ENCODE data around the gene ELN.

ELN gene

GRCh38 chr7:74092964-74093471 is 65.0 kb downstream of the ELN start:
- ChIA-PET CTCF (interaction anchor here (1.0 to 1.3 kb wide), 2 partner anchors 19 to 24 kb away, joined by 3 read pairs; no protein-coding TSS in a partner anchor), POLR2A (interaction anchor here (0.5 to 0.6 kb wide), 2 partner anchors 113 to 289 kb away, joined by 3 to 4 read pairs; no protein-coding TSS in a partner anchor)
- DNase-seq (ENCODE audit: extremely low spot score), result peak; percentile 87
- TF ChIP-seq CTCF (IDR thresholded peaks at IDR 0.05; ENCODE audit: control extremely low read depth, extremely low read depth, low read depth, missing control alignments), result no peak

GRCh38 chr7:74093671-74094223 is 65.8 kb downstream of the ELN start:
- CTCF ChIA-PET, result interaction anchor here (1.0 to 1.3 kb wide), 2 partner anchors 18 to 25 kb away, joined by 3 read pairs; no protein-coding TSS in a partner anchor
- no peak for TF ChIP-seq CTCF (IDR thresholded peaks at IDR 0.05; ENCODE audit: control extremely low read depth, extremely low read depth, low read depth, missing control alignments)
- POLR2A ChIA-PET, result interaction anchor here (0.6 kb wide), 1 partner anchor 113 kb away, joined by 3 read pairs; no protein-coding TSS in a partner anchor
- DNase-seq (ENCODE audit: extremely low spot score), result no peak

- POLR2A ChIA-PET, result no interaction called here
- TF ChIP-seq CTCF (IDR thresholded peaks at IDR 0.05; ENCODE audit: control extremely low read depth, extremely low read depth, low read depth, missing control alignments), result no peak
- DNase-seq (ENCODE audit: extremely low spot score), result peak; percentile 81
- CTCF ChIA-PET, result interaction anchor here (0.9 to 1.0 kb wide), 2 partner anchors 11 to 26 kb away, joined by 3 read pairs; partner anchors contain the start of gene LIMK1
These were observed 66.5 kb downstream of the ELN start for GRCh38 chr7:74094224-74095101.

- TF ChIP-seq CTCF (IDR thresholded peaks at IDR 0.05; ENCODE audit: control extremely low read depth, extremely low read depth, low read depth, missing control alignments), result no peak
- CTCF ChIA-PET, result no interaction called here
- DNase-seq (ENCODE audit: extremely low spot score), result no peak
- POLR2A ChIA-PET, result no interaction called here
These were observed 67.2 kb downstream of the ELN start for GRCh38 chr7:74095135-74095534.

- no peak for DNase-seq (ENCODE audit: extremely low spot score)
- POLR2A ChIA-PET, result no interaction called here
- CTCF ChIA-PET, result interaction anchor here (1.4 kb wide), 1 partner anchor 11 kb away, joined by 3 read pairs; no protein-coding TSS in a partner anchor
- TF ChIP-seq CTCF (IDR thresholded peaks at IDR 0.05; ENCODE audit: control extremely low read depth, extremely low read depth, low read depth, missing control alignments), result no peak
These were observed 70.1 kb downstream of the ELN start for GRCh38 chr7:74097937-74098614.

GRCh38 chr7:74099031-74099430 is 71.1 kb downstream of the ELN start:
- DNase-seq (ENCODE audit: extremely low spot score), result no peak
- no peak for TF ChIP-seq CTCF (IDR thresholded peaks at IDR 0.05; ENCODE audit: control extremely low read depth, extremely low read depth, low read depth, missing control alignments)
- POLR2A ChIA-PET, result no interaction called here
- CTCF ChIA-PET, result no interaction called here
